ENCODE measurements around the gene CRLF1.

CRLF1 gene

DNA sequence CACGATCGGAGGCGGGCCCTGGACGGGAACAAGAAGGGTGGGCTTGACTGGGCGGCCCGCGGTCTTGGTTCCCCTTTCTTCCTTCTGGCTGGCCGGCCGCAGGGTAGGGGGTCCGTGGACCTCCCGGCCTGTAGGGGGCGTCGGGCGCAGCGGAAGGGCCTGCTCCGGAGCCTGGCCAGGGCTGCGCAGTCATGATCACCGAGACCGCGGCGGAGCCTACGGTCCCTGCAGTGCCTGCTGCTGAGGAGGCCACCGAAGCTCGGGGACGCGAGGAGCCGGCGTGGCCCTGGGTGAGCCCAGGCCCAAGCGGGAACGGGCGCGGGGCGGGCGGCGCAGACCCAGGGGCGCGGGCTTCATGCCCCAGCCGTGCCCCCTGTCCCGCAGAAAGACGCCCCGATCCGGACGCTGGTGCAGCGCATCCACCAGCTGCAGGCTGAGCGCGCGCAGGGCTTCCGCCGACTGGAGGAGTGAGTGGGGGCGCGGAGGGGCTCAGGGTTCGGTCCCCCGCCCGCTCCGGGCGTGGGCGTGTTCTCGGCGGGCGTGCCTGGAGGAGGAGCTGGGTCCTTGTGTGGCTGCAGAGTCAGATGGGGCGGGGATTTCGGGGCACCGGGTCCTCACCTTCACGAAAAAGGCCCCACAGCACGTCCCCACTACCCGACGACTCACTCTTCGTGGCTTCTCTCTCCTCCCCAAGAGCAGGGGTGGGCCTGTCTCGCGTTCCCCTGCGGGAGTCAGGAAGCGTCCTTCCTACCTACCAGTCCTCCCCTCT lies 17.8 kb downstream of the CRLF1 start, which contains the start of gene REX1BD (continued):
- TF ChIP-seq ZIC2 (tag by site-specific recombination; IDR thresholded peaks at IDR 0.05) (peak; percentile 52), HOXA7 (CRISPR knock-in tag; IDR thresholded peaks at IDR 0.05; ENCODE audit: borderline replicate concordance) (no peak), PRDM4 (tag by site-specific recombination; IDR thresholded peaks at IDR 0.05) (peak; percentile 29; the same call in 1 of the 2 replicates), ZNF560 (tag by site-specific recombination; IDR thresholded peaks at IDR 0.05; ENCODE audit: borderline replicate concordance) (no peak), KLF9 (tag by site-specific recombination; IDR thresholded peaks at IDR 0.05; ENCODE audit: low read depth) (peak; percentile 95), ZNF776 (tag by site-specific recombination; IDR thresholded peaks at IDR 0.05; ENCODE audit: borderline replicate concordance) (no peak), ZSCAN16 (tag by site-specific recombination; IDR thresholded peaks at IDR 0.05) (peak; percentile 33; the same call in 1 of the 2 replicates), ZNF623 (tag by site-specific recombination; IDR thresholded peaks at IDR 0.05) (peak; percentile 25; the same call in 1 of the 2 replicates), ZNF660 (tag by site-specific recombination; IDR thresholded peaks at IDR 0.05) (peak; percentile 95), ZNF184 (tag by site-specific recombination; IDR thresholded peaks at IDR 0.05) (peak; percentile 75; the same call in 1 of the 2 replicates), KLF16 (tag by site-specific recombination; IDR thresholded peaks at IDR 0.05) (peak; percentile 70), MZF1 (tag by site-specific recombination; IDR thresholded peaks at IDR 0.05; ENCODE audit: borderline replicate concordance) (no peak), YY2 (tag by site-specific recombination; IDR thresholded peaks at IDR 0.05) (peak; percentile 70), PRDM10 (tag by site-specific recombination; IDR thresholded peaks at IDR 0.05) (peak; percentile 85), KLF1 (tag by site-specific recombination; IDR thresholded peaks at IDR 0.05) (peak; percentile 77), ZNF677 (tag by site-specific recombination; IDR thresholded peaks at IDR 0.05) (peak; percentile 27; the same call in 1 of the 2 replicates), SALL2 (tag by site-specific recombination; IDR thresholded peaks at IDR 0.05; ENCODE audit: borderline replicate concordance) (no peak), ZBTB1 (tag by site-specific recombination; IDR thresholded peaks at IDR 0.05) (no peak), ZNF114 (tag by site-specific recombination; IDR thresholded peaks at IDR 0.05) (no peak), GLIS1 (tag by site-specific recombination; IDR thresholded peaks at IDR 0.05) (peak; percentile 47), ZFP37 (tag by site-specific recombination; IDR thresholded peaks at IDR 0.05) (peak; percentile 89), ZNF24 (tag by site-specific recombination; IDR thresholded peaks at IDR 0.05) (peak; percentile 82), ZNF398 (tag by site-specific recombination; IDR thresholded peaks at IDR 0.05) (peak; percentile 83)
- TF ChIP-seq, protein P1, sequence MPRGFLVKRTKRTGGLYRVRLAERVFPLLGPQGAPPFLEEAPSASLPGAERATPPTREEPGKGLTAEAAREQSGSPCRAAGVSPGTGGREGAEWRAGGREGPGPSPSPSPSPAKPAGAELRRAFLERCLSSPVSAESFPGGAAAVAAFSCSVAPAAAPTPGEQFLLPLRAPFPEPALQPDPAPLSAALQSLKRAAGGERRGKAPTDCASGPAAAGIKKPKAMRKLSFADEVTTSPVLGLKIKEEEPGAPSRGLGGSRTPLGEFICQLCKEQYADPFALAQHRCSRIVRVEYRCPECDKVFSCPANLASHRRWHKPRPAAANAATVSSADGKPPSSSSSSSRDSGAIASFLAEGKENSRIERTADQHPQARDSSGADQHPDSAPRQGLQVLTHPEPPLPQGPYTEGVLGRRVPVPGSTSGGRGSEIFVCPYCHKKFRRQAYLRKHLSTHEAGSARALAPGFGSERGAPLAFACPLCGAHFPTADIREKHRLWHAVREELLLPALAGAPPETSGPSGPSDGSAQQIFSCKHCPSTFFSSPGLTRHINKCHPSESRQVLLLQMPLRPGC (tag by site-specific recombination; IDR thresholded peaks at IDR 0.05), result peak; percentile 65
- TF ChIP-seq, protein P2, sequence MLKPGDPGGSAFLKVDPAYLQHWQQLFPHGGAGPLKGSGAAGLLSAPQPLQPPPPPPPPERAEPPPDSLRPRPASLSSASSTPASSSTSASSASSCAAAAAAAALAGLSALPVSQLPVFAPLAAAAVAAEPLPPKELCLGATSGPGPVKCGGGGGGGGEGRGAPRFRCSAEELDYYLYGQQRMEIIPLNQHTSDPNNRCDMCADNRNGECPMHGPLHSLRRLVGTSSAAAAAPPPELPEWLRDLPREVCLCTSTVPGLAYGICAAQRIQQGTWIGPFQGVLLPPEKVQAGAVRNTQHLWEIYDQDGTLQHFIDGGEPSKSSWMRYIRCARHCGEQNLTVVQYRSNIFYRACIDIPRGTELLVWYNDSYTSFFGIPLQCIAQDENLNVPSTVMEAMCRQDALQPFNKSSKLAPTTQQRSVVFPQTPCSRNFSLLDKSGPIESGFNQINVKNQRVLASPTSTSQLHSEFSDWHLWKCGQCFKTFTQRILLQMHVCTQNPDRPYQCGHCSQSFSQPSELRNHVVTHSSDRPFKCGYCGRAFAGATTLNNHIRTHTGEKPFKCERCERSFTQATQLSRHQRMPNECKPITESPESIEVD (tag by site-specific recombination; IDR thresholded peaks at IDR 0.05), result no peak
- TF ChIP-seq, protein P3, sequence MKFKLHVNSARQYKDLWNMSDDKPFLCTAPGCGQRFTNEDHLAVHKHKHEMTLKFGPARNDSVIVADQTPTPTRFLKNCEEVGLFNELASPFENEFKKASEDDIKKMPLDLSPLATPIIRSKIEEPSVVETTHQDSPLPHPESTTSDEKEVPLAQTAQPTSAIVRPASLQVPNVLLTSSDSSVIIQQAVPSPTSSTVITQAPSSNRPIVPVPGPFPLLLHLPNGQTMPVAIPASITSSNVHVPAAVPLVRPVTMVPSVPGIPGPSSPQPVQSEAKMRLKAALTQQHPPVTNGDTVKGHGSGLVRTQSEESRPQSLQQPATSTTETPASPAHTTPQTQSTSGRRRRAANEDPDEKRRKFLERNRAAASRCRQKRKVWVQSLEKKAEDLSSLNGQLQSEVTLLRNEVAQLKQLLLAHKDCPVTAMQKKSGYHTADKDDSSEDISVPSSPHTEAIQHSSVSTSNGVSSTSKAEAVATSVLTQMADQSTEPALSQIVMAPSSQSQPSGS (tag by site-specific recombination; IDR thresholded peaks at IDR 0.05; ENCODE audit: low read depth), result no peak
